Amniotic stem cell (primary cell): ENCODE results near the gene TSGA10.
"Not testable (repeated sequence)": the region's sequence is repeated elsewhere in the genome, so short reads cannot be mapped to it uniquely, and the experiment has no call there.

Source experiments
- DNase-seq: peaks from one replicate; lab custom pipeline; 2025; lab: John Stamatoyannopoulos, UW

Gene TSGA10

GRCh38 chr2:99154643-99155536 lies at the start of gene TSGA10, which contains the start of gene LIPT1:
TSS of gene TSGA10 (minus strand) at chr2:99154942. CDS start at chr2:99109439, 45,503 bp downstream.
TSS of gene LIPT1 (plus strand) at chr2:99154967. CDS start at chr2:99161958, 6,991 bp downstream.
- peak; percentile 91 for DNase-seq

GRCh38 chr2:99201959-99202678 lies 47.4 kb upstream of the TSGA10 start:
- no peak for DNase-seq

GRCh38 chr2:99200076-99200800 lies 45.5 kb upstream of the TSGA10 start:
- no peak for DNase-seq

- DNase-seq: no peak
Measured at GRCh38 chr2:99198103-99198841, 43.5 kb upstream of the TSGA10 start.

- DNase-seq: not testable (repeated sequence)
Measured at GRCh38 chr2:99192364-99192763, 37.6 kb upstream of the TSGA10 start.

- DNase-seq: no peak
Measured at GRCh38 chr2:99190548-99190947, 35.8 kb upstream of the TSGA10 start.

- no peak for DNase-seq
Measured at GRCh38 chr2:99188357-99188756, 33.6 kb upstream of the TSGA10 start.

- no peak for DNase-seq
Measured at GRCh38 chr2:99187011-99187410, 32.3 kb upstream of the TSGA10 start.

- DNase-seq: no peak
Measured at GRCh38 chr2:99184811-99185210, 30.1 kb upstream of the TSGA10 start.

GRCh38 chr2:99183025-99183424 lies 28.3 kb upstream of the TSGA10 start:
- no peak for DNase-seq

GRCh38 chr2:99181624-99182000 lies 26.9 kb upstream of the TSGA10 start:
- no peak for DNase-seq

- peak; percentile 88 for DNase-seq
Measured at GRCh38 chr2:99180755-99181623, 26.2 kb upstream of the TSGA10 start, which contains the start of the genes MITD1 and MRPL30. TSS of gene MITD1 (minus strand) at chr2:99181058. CDS start at chr2:99180981, 77 bp downstream. TSS of gene MRPL30 (plus strand) at chr2:99181184. CDS start at chr2:99186204, 5,020 bp downstream.

GRCh38 chr2:99171377-99172140 lies 16.8 kb upstream of the TSGA10 start:
- no peak for DNase-seq

- DNase-seq: no peak
Measured at GRCh38 chr2:99169534-99169933, 14.8 kb upstream of the TSGA10 start.

GRCh38 chr2:99166218-99166617 lies 11.5 kb upstream of the TSGA10 start:
- DNase-seq: no peak

- DNase-seq: no peak
Measured at GRCh38 chr2:99159594-99159993, 4.9 kb upstream of the TSGA10 start.

- DNase-seq: no peak
Measured at GRCh38 chr2:99158599-99158998, 3.9 kb upstream of the TSGA10 start.

GRCh38 chr2:99156891-99157290 lies 2.1 kb upstream of the TSGA10 start:
- no peak for DNase-seq

- no peak for DNase-seq
Measured at GRCh38 chr2:99153921-99154604, 679 bp downstream of the TSGA10 start.
